ENCODE measurements around the gene PTPRT. TPM values are rescaled to one million over a fixed set of nuclear protein-coding genes. Genes with fewer than 3 reads are reported as not detected.
A peak's percentile ranks its signal among the peaks of the same experiment; 100 is the strongest.

PTPRT gene
- polyA plus RNA-seq, 3 donors: not detected

GRCh38 chr20:42080956-42081355 lies 1108.8 kb downstream of the PTPRT start:
- Histone ChIP-seq H3K9me3 (replicated peaks in 1 of 2; ENCODE audit: control insufficient read depth in 1 of 2, insufficient read depth in 1 of 2, low read length in 2 of 2) (no peaks in the 10 kb centered on the region), H3K9ac (ENCODE audit: insufficient read depth, low read length, poor library complexity, severe bottlenecking) (no peak overlapping the region), H3K36me3 (replicated peaks in 1 of 2; ENCODE audit: control insufficient read depth in 1 of 2, insufficient read depth in 2 of 2, low read length in 2 of 2) (no peaks in the 10 kb centered on the region), H4K20me1 (ENCODE audit: insufficient read depth, low read length) (no peaks in the 10 kb centered on the region), H3K4me2 (replicated peaks; ENCODE audit: extremely low read depth, low read length, poor library complexity, severe bottlenecking) (no peak overlapping the region), H2AFZ (ENCODE audit: insufficient read depth, low read depth, low read length, poor library complexity, severe bottlenecking) (no peak overlapping the region), H3K27ac (ENCODE audit: low read depth in 1 of 2, low read length in 2 of 2) (no peak overlapping the region), H3K4me3 (replicated peaks in 1 of 3; ENCODE audit: low read depth in 2 of 3, low read length in 3 of 3) (no peak overlapping the region), H3K27me3 (ENCODE audit: control insufficient read depth in 2 of 2, insufficient read depth in 2 of 2, low read length in 2 of 2) (no peaks in the 10 kb centered on the region), H3K79me2 (ENCODE audit: insufficient read depth, low read length) (no peaks in the 10 kb centered on the region), H3K4me1 (ENCODE audit: control insufficient read depth in 1 of 2, insufficient read depth in 2 of 2, low read length in 2 of 2) (no peaks in the 10 kb centered on the region)
- H3K4me3 Mint-ChIP-seq: no peak overlapping the region
- TF ChIP-seq CTCF (IDR thresholded peaks at IDR 0.05): no peak
- no peaks in the 10 kb centered on the region for H3K4me1 Mint-ChIP-seq
- peaks cover 0 to 5% (median 0%) of the 10 kb centered on the region in 3 donors for H3K27me3 Mint-ChIP-seq (ENCODE audit: low read depth in 3 of 3)
- H3K27ac Mint-ChIP-seq: peak overlapping the region in 1 of 7 donors; percentile 16
- no peak for DNase-seq
- H3K36me3 Mint-ChIP-seq: no peaks in the 10 kb centered on the region
- intact Hi-C loops (cut with micrococcal nuclease): no loop called here
- H3K9me3 Mint-ChIP-seq: peaks cover 0 to 10% (median 3%) of the 10 kb centered on the region in 7 donors
- 78% methylated on average over 1 of the region's 4 CpGs for WGBS (ENCODE audit: insufficient coverage)

- H3K4me3 ChIP-seq (replicated peaks in 1 of 3; ENCODE audit: low read depth in 2 of 3, low read length in 3 of 3): no peak overlapping the region
- H3K27ac Mint-ChIP-seq: no peak overlapping the region
- H3K9me3 Mint-ChIP-seq: peaks cover 0 to 8% (median 2%) of the 10 kb centered on the region in 7 donors
- no peaks in the 10 kb centered on the region for H3K4me1 ChIP-seq (ENCODE audit: control insufficient read depth in 1 of 2, insufficient read depth in 2 of 2, low read length in 2 of 2)
- H3K4me2 ChIP-seq (replicated peaks; ENCODE audit: extremely low read depth, low read length, poor library complexity, severe bottlenecking): no peak overlapping the region
- no peak overlapping the region for H3K27ac ChIP-seq (ENCODE audit: low read depth in 1 of 2, low read length in 2 of 2)
- intact Hi-C loops (cut with micrococcal nuclease): no loop called here
- no peaks in the 10 kb centered on the region for H3K4me1 Mint-ChIP-seq
- no peak overlapping the region for H3K9ac ChIP-seq (ENCODE audit: insufficient read depth, low read length, poor library complexity, severe bottlenecking)
- peaks cover 0 to 5% (median 0%) of the 10 kb centered on the region in 3 donors for H3K27me3 Mint-ChIP-seq (ENCODE audit: low read depth in 3 of 3)
- DNase-seq: no peak
- H3K79me2 ChIP-seq (ENCODE audit: insufficient read depth, low read length): no peaks in the 10 kb centered on the region
- H3K27me3 ChIP-seq (ENCODE audit: control insufficient read depth in 2 of 2, insufficient read depth in 2 of 2, low read length in 2 of 2): no peaks in the 10 kb centered on the region
- no peaks in the 10 kb centered on the region for H3K36me3 ChIP-seq (replicated peaks in 1 of 2; ENCODE audit: control insufficient read depth in 1 of 2, insufficient read depth in 2 of 2, low read length in 2 of 2)
- no peak for TF ChIP-seq CTCF (IDR thresholded peaks at IDR 0.05)
- no peaks in the 10 kb centered on the region for H4K20me1 ChIP-seq (ENCODE audit: insufficient read depth, low read length)
- H3K9me3 ChIP-seq (replicated peaks in 1 of 2; ENCODE audit: control insufficient read depth in 1 of 2, insufficient read depth in 1 of 2, low read length in 2 of 2): peaks cover 0 to 3% of the 10 kb centered on the region in 2 donors
- H3K36me3 Mint-ChIP-seq: no peaks in the 10 kb centered on the region
- H3K4me3 Mint-ChIP-seq: no peak overlapping the region
- H2AFZ ChIP-seq (ENCODE audit: insufficient read depth, low read depth, low read length, poor library complexity, severe bottlenecking): no peak overlapping the region
- WGBS (ENCODE audit: insufficient coverage): no CpG with 5 or more reads among the region's 1 CpG
These were observed 1114.8 kb downstream of the PTPRT start for GRCh38 chr20:42074944-42075343.

Data from CD14-positive monocyte (primary cell).